ENCODE results near the gene LCP1.
A peak's percentile ranks its signal among the peaks of the same experiment; 100 is the strongest.

The LCP1 gene

GRCh38 chr13:46154136-46154801 lies 27.7 kb downstream of the LCP1 start:
- DNase-seq = no peak

GRCh38 chr13:46152627-46153328 lies 29.2 kb downstream of the LCP1 start:
- no peak for DNase-seq

GRCh38 chr13:46150134-46150693 lies 31.8 kb downstream of the LCP1 start:
- no peak for DNase-seq

GRCh38 chr13:46149272-46150133 lies 32.5 kb downstream of the LCP1 start:
- DNase-seq = no peak

GRCh38 chr13:46146898-46147297 lies 35.1 kb downstream of the LCP1 start:
- no peak for DNase-seq

GRCh38 chr13:46145950-46146349 lies 36.0 kb downstream of the LCP1 start:
- DNase-seq = no peak

GRCh38 chr13:46145135-46145534 lies 36.8 kb downstream of the LCP1 start:
- no peak for DNase-seq

GRCh38 chr13:46143184-46143701 lies 38.7 kb downstream of the LCP1 start:
- no peak for DNase-seq

GRCh38 chr13:46142776-46143175 lies 39.2 kb downstream of the LCP1 start:
- DNase-seq = no peak

- no peak for DNase-seq
These were observed 41.9 kb downstream of the LCP1 start for GRCh38 chr13:46140044-46140443.

- no peak for DNase-seq
These were observed 44.2 kb downstream of the LCP1 start for GRCh38 chr13:46137627-46138317.

- DNase-seq = no peak
These were observed 45.3 kb downstream of the LCP1 start for GRCh38 chr13:46136688-46137087.

- DNase-seq = no peak
These were observed 46.9 kb downstream of the LCP1 start for GRCh38 chr13:46134961-46135522.

- no peak for DNase-seq
These were observed 47.5 kb downstream of the LCP1 start for GRCh38 chr13:46134494-46134893.

- DNase-seq = no peak
These were observed 49.9 kb downstream of the LCP1 start for GRCh38 chr13:46132109-46132508.

- DNase-seq = no peak
These were observed 50.3 kb downstream of the LCP1 start for GRCh38 chr13:46131705-46132104.

GRCh38 chr13:46129955-46130618 lies 51.9 kb downstream of the LCP1 start:
- DNase-seq = no peak

GRCh38 chr13:46129124-46129523 lies 52.9 kb downstream of the LCP1 start:
- no peak for DNase-seq

GRCh38 chr13:46127358-46128023 lies 54.5 kb downstream of the LCP1 start:
- DNase-seq = no peak

GRCh38 chr13:46126552-46127357 lies 55.2 kb downstream of the LCP1 start:
- DNase-seq = peak; percentile 75
